Measurements from ENCODE around the gene STX10.
"Not testable (repeated sequence)": the region's sequence is repeated elsewhere in the genome, so short reads cannot be mapped to it uniquely, and the experiment has no call there.

The STX10 gene, protein sequence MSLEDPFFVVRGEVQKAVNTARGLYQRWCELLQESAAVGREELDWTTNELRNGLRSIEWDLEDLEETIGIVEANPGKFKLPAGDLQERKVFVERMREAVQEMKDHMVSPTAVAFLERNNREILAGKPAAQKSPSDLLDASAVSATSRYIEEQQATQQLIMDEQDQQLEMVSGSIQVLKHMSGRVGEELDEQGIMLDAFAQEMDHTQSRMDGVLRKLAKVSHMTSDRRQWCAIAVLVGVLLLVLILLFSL

DNA sequence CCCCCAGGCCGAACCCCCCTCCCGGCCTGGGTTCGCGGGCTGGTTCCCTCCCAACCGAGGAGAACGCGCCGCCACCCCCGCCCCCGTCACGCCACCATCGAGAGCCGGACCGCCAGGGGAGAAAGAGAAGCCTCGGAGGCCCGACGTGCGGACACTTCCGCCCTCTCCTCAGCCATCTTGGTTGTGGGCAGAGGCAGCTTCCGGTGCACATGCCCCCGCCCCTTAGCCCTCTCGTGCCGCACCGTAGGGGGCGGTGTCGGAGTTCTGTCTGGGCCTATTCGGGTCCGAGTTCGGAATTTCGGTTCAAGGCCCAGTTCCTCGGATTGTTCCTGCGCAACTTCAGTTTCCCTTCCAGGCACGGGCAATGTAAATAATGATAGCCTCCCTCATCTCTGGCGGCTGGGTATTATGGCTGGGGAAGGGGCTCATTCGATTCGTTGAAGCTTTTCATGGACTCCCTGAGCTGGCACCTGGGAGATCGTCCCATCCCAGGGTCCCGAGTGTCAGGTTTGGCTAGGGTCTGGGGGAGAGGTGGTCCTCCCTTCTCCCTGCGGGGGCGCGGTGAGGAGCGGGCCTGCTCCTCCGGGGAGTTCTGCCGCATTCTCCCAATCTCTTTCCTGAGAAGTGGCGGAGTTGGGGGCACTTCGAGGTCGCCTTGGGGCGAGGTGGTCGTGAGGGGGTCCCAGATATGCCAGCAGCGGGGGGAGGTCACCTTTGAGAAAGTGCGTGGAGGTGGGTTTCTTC, at the start of gene STX10, which contains the start of gene IER2:
Gene STX10, minus strand, starts transcription at position 189 of the 744 bp plus-strand sequence. CDS start 202 bp downstream, outside the sequence.
Gene IER2, plus strand, starts transcription at position 225 of the 744 bp plus-strand sequence. CDS start 2,776 bp downstream, outside the sequence.
- DNase-seq: peak; percentile 90

DNA sequence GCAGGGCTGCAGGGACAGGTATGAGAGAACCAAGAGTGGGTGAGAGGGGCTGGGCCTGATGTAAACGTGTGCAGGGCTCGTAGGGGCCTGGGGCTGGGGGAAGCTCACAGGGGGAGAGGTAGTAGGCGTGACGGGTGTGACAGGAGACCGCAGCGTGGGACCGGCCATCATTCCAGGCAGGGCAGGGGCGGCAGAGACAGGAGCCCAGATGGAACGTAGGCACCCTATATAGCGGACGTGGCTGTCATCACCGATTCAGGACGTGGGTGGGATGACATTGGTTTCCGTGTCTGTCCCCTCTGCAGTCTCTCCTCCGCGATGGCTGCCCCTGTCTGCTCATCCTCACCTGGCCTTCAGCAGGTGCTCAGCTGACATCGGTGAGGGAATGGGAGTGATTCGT, 48.5 kb upstream of the STX10 start:
- DNase-seq: no peak

DNA sequence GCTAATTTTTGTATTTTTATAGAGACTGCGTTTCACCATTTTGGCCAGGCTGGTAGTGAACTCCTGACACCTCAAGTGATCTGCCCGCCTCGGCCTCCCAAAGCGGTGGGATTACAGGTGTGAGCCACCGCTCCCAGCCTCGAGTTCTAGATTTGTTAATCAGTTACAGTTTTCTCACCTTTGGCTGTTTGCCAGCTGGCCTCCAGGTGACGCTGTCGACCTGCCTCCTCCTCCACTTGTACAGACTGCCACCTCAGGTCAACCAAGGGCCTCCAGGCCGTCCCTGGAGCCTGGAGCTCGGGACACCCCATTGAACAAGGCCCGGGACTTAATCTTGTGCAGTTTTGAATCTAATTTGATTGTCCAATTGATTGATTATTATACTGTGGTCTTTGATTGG, 45.5 kb upstream of the STX10 start:
- no peak for DNase-seq

DNA sequence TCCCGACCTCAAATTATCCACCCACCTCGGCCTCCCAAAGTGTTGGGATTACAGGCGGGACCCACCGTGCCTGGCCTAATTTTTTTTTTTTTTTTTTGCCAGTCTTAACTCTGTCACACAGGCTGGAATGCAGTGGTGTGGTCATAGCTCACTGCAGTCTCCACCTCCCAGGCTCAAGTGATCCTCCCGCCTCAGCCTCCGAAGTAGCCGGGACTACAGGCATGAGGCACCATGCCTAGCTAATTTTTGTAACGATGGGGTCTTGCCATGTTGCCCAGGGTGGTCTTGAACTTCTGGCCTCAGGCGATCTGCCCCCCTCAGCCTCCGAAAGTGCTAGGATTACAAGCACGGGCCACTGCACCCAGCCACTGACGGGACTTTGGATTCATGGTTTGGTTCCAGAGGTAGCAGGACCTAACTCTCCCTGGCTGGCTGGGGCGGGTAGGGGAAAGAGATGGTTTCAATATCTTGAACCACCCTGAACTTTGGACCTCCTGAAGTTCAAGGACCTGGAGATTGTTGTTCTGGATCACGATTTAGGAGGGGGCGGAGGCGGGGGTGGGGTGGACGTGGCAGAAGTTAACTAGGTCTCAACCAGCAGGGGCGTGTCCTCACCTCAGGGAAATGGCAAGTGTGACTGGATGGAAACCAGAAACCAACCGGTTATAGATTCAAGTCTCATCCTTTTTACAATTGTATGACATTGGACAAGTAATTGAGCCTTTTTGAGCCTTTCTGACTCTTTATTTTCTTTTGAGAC, 40.8 kb upstream of the STX10 start:
- DNase-seq: no peak

DNA sequence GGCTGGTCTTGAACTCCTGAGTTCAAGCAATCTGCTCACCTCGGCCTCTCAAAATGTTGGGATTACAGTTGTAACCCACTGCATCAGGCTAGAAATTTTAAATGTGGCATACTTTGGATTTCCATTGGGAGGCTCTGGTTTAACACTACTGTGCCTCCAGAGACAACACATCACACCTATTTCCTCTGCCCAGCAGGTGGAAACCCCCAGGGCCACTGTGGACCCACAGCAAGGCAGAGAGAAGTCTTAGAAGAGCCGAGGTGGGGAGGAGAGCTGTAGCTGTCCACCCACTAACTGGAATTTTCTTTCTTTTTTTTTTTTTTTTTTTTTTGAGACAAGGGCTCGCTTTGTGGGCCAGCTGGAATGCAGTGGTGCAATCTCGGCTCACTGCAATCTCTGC, 39.4 kb upstream of the STX10 start:
- DNase-seq: no peak

DNA sequence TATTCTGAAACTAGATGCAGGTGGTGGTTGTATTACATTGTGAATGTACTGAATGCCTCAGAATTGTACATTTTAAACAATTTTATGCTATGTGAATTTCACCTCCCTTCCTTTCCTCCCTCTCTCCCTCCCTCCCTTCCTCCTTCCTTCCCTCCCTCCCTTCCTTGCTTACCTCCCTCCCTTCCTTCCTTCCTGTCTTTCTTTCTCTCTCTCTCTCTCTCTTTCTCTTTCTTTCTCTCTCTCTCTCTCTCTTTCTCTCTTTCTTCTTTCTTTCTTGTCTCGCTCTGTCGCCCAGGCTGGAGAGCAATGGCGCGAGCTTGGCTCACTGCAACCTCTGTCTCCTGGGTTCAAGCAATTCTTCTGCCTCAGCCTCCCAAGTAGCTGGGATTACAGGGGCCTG, 37.2 kb upstream of the STX10 start:
- no peak for DNase-seq

DNA sequence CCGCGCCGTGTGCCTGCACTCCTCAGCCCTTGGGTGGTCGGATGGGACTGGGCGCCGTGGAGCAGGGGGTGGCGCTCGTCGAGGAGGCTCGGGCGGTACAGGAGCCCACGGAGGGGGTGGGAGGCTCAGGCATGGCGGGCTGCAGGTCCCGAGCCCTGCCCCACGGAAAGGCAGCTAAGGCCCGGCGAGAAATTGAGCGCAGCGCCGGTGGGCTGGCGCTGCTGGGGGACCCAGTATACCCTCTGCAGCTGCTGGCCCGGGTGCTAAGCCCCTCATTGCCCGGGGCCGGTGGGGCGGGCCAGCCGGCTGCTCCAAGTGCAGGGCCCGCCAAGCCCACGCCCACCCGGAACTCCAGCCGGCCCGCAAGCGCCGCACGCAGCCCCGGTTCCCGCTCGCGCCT, 36.5 kb upstream of the STX10 start:
- not testable (repeated sequence) for DNase-seq

DNA sequence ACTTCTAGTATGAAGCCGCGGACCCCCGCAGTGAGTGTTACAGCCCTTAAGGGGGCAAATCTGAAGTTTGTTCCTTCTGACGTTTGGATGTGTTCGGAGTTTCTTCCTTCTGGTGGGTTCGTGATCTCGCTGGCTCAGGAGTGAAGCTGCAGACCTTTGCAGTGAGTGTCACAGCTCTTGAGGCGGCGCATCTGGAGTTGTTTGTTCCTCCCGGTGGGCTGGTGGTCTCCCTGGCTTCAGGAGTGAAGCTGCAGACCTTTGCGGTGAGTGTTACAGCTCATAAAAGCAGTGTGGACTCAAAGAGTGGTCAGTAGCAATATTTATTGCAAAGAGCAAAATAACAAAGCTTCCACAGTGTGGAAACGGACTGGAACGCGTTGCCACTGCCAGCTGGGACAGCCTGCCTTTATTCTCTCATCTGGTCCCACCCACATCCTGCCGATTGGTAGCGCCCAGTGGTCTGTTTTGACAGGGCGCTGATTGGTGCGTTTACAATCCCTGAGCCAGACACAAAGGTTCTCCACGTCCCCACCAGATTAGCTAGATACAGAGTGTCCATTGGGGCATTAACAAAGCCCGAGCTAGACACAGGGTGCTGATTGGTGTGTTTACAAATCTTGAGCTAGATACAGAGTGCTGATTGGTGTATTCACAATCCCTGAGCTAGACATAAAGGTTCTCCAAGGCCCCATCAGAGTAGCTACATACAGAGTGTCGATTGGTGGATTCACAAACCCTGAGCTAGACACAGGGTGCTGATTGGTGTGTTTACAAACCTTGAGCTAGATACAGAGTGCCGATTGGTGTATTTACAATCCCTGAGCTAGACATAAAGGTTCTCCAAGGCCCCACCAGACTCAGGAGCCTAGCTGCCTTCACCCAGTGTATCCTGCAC, 35.8 kb upstream of the STX10 start:
- not testable (repeated sequence) for DNase-seq

DNA sequence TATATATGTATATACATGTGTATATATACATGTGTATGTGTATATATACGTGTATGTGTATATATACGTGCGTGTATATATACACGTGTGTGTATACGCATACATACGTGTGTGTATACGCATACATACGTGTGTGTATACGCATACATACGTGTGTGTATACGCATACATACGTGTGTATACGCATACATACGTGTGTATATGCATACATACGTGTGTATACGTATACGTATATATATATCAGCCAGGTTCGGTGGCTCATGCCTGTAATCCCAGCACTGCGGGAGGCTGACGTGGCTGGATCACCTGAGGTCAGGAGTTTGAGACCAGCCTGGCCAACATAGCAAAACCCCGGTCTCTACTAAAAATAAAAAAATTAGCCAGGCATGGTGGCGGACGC, 34.8 kb upstream of the STX10 start:
- DNase-seq: not testable (repeated sequence)

DNA sequence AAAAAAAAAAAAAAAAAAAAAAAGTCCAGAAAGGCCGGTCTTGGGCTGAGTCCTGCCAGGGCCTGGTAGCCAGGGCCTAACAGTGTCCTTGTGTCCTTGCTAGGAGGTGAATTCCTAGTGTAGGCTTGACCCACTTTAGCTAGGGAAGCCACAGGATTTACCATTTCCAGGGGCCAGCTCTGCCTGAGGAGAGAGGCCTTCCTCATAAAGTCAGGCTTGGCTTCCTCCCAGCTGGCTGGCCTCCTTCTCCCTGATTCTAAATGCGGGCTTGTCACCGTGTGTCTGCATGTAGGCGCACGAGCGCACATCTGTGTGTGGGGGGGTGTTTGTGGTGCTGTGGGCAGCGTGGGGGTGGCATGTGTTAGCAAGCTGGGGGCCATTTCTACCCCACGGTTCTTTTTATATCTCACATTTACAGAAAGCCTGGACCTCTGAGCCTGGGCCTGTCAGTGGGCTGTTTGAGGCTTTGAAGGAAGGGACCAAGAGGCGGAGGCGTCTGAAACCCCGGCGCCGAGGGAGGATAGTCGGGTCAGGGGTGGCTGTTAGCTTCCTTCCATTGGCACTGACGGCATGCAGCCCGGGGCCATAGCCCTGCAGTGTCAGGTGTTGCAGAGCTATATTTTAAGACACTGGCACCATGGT, 31.7 kb upstream of the STX10 start:
- no peak for DNase-seq

DNA sequence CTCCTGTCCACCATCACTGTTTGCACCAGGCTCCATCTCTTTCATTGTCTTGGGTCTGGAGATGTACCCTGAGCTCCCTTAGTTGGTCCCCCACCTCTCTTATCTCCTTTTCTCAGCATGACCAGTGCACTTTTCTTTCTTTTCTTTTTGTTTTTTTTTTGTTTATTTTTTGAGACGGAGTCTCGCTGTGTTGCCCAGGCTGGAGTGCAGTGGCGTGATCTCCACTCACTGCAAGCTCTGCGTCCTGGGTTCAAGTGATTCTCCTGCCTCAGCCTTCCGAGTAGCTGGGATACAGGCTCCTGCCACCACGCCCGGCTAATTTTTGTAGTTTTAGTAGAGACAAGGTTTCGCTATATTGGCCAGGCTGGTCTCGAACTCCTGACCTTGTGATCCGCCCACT, 28.1 kb upstream of the STX10 start:
- not testable (repeated sequence) for DNase-seq

DNA sequence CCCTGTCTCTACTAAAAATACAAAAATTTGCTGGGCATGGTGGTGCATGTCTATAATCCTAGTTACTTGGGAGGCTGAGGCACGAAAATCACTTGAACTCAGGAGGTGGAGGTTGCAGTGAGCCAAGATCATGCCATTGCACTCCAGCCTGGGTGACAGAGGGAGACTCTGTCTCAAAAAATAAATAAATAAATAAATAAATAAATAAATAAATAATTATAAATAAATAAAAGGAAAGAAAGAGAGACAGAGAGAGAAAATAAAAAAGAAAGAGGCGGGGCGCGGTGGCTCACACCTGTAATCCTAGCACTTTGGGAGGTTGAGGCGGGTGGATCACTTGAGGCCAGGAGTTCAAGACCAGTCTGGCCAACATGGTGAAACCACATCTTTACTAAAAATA, 27.4 kb upstream of the STX10 start:
- DNase-seq: not testable (repeated sequence)

DNA sequence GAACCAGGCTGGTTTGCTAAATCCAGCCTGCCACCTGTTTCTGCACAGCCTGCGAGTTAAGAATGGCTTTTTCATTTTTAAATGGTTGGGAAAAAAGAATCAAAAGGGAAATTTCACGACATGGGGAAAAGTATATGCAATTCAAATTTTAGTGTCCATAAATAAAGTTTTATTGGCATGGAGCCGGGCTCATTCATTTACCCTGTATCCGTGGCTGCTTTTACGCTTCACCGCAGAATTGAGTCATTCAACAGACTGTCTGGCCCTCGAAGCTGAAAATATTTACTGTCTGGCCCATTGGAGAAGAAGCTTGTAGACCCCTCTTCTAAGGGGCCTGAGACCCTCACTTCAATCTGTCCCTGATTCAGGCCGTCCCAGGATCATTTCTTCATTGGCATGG, 26.2 kb upstream of the STX10 start:
- no peak for DNase-seq

DNA sequence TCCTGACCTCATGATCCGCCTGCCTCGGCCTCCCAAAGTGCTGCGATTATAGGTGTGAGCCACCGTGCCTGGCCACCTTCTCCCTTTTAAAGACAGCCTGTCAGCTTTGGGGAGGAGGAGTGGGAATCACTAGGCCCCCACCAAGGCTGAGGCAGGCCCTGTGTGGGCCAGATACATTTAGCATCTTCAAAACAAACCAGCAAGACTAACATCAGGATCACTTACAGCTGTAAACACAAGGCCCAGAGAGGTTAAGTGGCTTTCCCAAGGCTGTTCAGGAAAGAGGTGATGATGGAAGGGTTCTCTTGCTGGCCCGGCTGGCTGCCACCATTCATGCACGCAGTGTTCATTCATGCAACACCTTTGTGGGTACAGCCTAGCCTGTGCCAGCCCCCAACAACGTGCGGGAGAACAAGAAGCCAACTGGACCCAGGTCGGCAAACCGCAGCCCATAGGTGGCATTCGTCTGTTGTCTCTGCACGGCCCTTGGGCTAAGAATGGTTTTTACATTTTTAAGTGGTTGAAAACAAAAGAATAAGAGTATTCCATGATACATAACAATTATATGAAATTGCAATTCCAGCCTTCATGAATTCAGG, 23.1 kb upstream of the STX10 start:
- no peak for DNase-seq

DNA sequence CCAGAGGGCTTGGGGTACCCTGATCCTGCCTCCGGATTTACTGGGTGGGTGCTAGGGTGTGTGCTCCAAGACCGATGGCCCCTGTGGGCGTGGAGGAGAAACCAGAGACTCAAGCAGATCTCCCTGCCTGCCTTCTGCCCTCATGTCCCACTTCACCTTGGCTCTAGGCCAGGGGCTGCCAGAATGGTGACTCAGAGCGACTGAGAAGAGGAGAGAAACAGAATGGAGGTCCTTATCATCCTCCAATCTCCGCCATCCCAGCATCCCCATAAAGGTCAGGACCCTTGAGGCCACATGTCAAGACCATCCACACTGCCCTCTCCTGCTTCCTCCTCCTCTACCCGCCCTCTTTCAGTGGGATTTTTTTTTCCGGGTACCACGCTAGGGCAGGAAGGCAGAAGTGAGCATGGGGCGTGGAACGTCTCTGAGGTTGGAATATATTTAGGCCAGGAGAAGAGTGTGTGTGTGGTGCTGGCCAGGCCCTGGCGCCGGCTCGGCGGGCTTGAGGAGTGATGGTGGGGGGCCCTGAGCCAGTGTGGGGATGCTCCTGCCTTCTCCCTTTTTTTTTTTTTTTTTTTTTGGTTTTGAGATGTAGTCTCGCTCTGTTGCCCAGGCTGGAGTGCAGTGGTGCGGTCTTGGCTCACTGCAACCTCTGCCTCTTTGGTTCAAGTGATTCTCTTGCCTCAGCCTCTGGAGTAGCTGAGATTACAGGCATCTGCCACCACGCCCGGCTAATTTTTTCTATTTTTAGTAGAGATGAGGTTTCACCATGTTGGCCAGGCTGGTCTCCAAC, 22.4 kb upstream of the STX10 start:
- peak; percentile 10 for DNase-seq

DNA sequence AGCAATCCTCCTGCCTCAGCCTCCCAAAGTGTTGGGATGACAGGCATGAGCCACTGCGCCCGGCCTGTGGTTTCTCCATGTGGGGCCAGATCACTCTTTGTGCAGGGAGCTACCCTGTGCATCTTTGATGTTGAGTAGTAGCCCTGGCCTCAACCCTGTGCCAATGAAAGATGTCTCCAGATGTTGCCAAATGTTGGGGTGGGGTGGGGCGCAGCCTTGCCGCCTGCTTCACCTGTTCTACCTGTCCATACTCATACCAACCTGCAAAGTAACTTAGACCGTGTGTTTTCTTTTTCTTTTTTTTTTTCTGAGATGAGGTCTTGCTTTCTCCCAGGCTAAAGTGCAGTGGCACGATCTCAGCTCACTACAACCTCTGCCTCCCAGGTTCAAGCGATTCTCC, 21.0 kb upstream of the STX10 start:
- no peak for DNase-seq

DNA sequence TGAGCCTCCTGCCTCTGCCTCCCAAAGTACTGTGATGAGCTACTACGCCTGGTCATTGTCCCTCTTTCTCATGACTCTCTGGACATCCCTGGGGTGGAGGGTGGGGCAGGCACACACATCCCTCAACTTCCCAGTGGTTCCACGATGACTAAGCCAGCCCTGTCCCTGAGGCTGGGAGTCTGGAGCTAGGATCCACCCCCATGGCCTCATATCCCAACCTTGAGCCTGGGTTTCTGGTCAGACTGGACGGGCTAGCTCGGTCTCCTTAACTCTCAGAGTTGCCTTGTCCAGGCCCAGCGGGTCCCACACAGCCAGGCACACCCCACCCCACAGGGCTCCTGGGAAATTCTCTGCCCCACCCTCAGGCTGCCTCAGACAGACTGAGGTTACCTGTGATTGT, 19.6 kb upstream of the STX10 start:
- no peak for DNase-seq

DNA sequence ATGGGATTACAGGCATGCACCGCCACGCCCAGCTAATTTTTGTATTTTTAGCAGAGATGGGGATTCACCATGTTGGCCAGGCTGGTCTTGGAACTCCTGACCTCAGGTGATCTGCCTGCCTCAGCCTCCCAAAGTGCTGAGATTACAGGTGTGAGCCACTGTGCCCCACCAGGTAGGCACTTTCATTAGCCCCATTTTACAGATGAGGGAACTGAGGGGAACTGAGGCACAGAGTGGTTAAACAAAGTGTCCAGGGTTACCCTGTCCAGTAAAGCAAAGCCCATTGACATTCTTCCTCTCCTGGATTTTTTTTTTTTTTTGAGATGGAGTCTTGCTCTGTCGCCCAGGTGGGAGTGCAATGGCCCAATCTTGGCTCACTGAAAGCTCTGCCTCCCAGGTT, 16.0 kb upstream of the STX10 start:
- DNase-seq: not testable (repeated sequence)

DNA sequence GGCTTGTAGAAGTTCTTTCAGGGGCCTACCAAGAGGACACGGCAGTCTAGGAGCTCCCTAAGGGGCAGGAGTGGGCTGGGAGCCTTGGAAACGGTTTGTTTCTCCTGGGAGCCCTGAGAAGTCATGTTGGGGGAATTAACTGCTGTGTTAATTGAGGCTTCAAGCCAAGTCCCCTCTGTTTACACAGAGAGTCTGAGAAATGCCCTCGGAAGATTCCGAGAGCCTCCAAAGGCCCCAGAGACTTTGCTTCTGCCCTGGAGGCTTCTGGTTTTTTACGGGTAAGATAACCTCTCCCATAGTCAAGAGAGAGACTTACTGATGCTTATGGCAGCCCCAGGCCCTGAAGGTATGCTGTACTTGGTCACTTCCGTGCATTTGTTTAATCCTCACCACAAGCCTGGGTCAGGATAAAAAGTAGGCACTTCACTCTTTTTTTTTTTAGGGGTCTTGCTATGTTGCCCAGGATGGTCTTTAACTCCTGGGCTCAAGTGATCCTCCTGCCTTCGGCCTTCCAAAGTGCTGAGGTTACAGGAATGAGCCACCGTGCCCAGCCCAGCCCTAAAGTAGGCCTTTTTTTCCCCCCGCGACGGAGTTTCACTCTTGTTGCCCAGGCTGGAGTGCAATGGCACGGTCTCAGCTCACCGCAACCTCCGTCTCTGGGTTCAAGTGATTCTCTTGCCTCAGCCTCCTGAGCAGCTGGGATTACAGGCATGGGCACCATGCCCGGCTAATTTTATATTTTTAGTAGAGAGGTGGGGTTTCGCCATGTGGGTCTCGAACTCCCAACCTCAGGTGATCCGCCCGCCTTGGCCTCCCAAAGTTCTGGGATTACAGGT, 15.2 kb upstream of the STX10 start:
- DNase-seq: no peak
